Ammon's horn (tissue), 1 donor: ENCODE measurements around the gene CABCOCO1.

Source experiments
- DNase-seq: peaks from one replicate; pipeline ENCODE4 v3.0.0-alpha.2; 2016; ENCODE audit warnings: low spot score

CABCOCO1 gene

DNA sequence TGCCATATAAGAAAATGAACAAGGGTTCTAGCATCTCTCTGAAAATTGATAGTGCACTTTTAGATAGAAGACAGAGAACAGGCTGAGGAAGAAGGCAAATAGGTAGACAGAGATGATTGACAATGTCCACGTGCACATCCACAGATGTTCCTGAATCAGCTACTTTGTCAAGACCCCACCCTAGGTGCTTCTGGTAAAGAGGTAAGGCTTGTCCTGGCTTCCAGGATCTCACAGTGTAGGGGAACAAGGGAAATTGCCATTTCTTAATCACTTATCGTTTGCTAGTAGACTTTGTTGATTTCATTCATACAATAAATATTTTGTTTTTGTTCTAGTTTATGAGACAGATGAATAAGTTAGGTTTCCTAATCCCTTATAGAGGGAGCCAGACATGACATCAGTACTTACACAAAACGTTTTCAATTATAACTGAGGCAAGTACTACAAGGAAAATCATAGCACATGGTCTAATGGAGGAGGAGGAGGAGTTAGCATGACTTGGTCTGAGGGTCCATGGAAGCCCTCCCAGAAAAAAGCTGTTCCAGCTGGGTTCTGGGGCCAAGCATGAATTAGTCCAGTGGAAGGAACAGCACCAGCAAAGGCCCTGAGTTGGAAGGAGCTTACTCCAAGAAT is 122.9 kb downstream of the CABCOCO1 start:
- no peak for DNase-seq

DNA sequence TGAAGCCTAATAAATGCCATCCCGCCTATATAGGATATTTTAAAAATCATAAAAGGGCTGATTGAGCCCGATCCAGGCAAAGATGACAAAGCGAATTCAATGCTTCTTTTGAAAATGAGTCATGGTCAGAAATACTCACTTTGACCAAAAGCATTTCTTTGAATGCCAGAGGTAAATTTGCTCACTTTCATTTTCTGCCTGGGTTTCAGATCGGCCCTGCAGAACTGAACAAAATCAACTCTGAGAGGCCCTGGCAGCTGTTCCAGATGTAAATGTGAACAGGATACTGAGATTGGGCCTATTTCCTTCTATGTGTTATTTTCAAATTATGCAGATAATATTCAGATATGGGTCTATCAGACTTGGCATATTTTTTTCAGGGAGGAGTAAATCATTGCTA is 124.0 kb downstream of the CABCOCO1 start:
- no peak for DNase-seq

DNA sequence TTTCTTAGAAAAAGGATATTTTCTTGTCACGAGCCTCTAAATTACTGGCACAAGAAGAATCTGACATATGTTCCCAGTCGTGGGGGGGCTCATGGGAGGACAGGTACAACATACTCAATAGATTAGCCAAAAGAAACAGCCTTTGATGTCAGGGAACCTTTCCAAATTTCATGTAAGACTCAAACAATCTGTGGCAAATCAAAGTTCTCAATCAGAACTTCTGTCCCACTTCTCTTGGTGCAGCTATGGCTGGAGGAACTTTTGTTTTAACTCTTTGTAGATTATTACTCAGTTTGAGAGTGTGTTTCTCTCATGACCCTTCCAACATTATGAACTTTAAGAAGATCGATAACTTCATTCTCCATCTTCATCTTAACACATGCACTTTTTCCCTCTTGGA is 124.4 kb downstream of the CABCOCO1 start:
- no peak for DNase-seq

DNA sequence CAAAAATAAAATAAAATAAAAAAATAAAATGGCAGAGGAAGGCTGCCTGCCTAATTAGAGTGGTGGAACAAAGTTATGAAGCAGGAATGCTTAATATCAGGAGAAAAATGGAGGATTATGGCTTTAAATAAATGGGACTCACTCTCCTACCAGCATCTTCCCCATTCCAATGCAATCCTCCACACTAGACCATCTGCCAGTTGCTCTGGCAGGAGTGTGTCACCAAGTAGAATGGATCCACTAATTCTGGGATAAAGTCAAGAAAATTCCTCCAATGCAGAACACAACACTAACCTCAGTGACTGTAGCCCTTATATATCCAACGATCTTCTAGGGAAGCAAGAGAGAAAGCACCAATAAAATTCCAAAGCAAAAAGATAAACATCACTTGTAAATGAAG is 126.3 kb downstream of the CABCOCO1 start:
- DNase-seq, result no peak

DNA sequence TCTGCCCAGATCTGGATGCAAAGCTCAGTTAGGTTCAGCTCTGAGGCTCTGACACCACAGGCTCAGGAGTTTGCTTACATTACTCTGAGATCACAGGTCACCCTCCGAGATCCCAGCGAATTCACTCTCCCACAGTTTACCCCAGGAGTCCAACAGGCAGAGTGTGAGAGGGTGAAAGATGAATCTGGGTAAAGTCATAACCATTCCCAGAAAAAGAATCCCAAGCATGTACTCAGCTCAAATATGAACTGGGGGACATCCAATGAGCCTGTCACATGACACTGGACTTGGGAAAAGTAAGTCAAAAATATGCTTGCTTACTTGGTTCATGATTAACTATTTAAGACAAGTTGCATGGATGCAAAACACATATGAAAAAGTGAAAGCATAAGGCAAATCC is 128.5 kb downstream of the CABCOCO1 start:
- no peak for DNase-seq

DNA sequence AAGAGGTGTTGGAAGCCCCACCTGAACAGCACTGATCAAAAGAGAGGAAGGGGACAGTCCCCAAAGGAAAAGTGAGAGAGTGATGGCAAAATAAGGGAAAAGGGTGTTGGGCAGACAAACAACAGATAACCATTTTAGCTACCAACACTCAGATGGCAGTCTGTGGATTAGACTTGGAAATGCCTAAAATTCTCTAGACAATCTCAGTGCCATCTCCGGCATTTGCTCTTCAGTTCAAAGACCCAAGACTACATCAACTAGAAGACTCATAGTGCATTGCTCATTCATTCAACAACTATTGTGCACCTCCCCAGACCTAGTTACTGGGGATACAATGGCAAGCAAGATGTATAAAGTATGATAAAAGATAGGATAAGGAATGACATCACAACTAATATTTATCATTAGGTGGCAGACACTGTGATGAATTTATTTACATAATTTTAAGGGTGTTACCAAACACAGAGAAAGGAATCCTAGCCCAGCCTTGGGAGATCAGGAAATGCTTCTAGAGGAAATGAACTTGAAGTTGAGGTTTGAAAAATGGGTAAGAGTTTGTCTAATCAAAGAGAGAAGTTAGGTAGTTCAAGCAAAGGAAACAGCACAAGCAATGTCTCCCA is 129.5 kb downstream of the CABCOCO1 start:
- no peak for DNase-seq

DNA sequence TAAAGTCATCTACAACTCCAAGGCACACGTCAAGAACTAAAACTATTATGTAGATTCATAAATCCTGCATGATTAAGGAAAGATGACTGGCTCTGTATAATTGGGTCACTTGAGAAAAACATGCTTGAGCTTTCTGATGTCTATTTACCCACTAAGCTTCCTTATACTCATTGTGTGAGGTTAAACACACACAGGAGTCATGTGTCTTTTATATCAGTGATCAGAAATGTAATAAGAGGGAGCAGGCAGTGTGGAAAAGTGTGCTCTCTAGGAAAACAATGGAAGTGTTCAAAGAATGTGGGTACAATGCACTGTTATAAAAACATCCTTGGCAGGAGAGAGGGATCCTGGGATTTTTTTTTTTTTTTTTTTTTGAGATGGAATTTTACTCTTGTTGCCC is 130.2 kb downstream of the CABCOCO1 start:
- no peak for DNase-seq

DNA sequence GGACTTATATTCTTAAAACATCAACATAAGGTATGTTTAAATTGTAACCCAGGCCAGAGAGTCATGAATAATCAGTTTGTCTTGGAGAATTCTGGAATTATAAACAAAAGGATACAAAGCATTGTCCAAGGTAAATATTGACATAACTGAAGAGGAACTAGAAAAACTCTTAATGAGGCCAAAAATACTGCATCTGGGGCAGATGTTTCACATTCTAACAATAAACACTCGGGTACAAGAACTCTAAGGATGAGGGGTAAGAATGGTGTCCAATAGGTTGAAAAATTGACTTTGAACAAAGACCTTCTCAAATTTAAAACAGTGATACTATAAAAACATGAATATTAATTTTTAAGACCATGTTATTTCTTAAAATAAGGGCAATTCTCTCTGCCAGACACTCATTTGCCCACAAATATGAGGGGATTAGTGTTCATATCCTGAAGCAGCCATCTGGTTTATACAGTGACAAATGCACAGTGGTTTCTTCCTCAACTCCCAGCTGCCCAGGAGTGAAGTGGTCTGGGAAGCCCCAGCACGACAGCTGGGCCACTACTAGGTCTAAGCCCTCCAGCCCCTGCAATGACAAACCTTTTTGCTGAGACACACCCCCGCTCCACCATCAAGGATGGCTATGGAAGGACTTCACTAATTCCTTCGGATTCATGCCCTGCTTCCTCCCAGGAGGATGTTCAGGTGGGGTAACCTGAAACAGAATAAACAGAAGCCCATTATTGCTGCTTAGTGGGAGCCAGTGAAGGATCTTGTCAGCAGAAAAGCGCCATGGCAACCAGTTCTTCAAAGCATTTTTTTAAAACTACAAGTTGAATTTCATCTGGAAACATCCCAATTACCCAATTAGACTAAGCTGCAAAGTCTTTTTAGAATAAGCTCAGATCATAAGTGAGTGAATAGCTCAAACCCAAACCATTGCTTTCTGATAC is 131.3 kb downstream of the CABCOCO1 start:
- DNase-seq, result no peak

DNA sequence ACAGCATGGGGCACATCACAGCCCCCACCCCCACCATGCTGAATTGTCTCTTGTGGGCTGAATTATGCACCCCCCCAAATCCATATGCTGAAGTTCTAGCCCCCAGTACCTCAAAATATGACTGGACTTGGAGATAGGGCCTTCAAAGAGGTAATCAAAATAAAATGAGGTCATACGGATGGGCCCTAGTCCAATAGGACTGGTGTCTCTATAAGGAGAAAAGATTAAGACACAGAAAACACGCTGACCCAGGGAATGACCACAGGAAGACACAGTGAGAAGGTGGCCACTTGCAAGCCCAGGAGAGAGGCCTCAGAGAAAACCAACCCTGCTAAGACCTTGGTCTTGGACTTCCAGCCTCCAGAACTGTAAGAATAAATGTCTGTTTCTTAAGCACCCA is 132.4 kb downstream of the CABCOCO1 start:
- DNase-seq, result no peak

DNA sequence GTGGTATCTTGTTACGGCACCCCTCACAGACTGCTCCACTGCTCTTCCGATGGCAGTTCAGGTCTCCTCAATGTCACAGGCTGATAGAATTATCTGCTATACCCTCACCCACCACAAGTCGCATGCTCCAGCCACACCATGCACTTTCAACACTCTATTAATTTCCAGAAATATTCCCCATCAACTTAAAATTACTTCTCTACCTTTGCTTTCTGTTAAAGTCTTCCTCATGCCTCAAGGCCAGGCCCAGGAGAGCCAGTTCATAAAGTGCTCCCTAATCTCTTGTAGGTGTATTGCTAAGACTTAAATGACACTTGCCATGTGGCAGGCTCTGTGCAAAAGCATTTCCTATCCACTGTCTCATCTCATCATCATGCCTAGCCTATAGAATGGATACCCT is 132.8 kb downstream of the CABCOCO1 start:
- DNase-seq, result no peak

DNA sequence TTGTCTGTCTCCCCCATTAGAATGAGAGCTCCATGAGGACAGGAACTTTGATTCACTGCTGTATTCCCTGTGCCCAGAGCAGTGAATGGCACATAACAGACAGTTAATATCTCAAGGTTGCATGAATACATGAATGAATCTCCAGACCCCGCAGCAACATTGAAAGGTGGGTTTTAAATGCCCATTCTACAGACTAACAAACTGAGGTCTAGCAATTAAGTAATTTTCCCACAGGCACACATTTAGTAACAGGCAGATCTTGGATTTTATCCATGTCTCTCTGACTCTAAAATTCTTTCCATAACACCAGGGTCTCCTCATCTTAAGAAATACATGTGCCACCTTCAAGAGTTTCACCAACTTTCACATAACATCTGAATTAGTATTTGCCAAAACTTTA is 134.1 kb downstream of the CABCOCO1 start:
- no peak for DNase-seq

DNA sequence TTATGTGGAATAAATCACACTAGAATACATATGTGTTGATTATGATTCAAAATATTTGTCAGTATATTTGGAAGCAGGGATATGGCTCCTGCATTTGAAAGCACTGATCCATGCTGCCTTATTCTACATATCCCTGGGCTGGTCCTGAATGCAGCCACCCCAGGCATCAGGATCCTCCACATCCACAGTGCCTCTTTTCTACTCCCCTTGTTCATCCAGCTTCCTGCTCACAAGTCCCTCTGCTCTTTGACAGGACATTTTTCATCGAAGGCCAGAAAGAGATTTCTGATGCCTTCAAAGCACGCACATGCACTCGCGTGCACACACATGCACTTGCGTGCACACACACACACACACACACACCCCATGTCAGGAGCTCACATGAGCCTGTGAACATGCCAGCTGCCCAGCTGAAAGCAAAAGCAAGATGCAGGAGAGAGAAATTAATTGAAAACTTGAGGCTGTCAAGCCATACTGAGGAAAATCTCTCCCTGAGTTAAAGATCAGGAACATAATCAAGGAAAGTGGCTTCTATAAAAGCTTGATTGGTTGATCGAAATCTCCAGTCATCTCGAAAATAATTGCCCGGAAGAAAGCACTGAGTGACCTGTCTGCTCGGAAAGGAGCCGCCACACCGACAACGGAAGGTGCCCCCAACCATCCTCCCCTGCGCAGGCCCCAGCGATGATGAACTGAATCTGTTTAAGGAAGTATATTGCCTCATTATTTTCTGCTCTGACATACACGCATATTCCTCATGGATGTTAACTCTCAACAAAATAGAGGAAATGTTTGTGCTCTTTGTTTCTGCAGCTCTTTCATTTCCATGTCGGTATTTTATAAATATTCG is 134.8 kb downstream of the CABCOCO1 start:
- DNase-seq, result no peak

DNA sequence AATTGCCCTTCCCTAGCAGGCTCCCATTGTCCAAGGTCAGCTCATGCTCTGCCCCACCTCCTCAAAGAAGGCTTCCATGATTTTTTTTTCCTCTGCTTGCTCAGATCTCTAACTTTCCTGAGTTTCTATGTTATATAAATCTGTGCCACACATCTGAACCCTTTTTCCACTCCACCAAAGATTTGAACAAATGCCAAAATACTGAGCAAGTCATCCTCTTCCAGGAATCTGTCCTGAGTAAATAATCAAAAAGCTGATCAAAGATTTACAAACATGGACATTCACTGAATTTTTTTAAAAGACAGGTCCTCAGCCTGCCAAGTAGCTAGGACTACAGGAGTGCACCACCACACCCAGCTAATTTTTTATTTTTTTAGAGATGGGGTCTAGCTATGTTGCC is 136.0 kb downstream of the CABCOCO1 start:
- no peak for DNase-seq

DNA sequence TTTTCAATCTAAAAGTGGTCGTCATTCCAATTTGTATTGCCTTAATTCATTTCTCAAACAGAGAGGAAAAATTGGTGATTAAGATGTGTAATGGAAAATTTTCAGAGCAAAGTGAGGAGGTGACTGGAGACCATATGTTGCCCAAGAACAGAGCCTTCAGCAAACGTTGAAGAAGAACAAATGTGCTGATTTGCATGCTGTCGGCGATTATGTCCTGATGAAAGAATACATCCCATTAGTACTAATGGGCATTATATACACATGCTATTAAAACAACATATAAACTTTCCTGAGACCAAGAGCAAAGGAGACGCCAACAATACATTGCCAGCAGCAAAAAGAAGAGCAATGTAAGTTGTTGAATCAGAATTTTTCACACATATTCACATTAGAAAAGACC is 138.8 kb downstream of the CABCOCO1 start:
- DNase-seq, result peak; percentile 23

DNA sequence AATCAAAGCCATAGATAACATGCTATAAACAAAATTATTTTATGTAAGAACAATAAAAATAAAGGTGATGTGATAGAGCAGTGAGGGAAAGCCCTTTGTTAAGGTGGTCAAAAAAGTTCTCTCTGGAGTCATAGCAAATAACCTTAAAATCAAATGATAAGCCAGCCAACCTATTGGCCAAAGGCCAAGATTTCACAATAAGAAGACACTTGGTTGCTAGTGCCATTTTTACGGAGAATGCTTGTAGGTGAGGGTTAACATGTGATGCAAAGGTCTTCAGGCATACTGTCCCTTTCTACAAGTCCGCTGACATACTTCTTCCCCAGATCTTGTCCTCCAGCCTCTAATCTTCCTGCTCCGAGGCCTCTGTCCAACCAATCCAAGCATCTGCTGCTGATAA is 140.5 kb downstream of the CABCOCO1 start:
- no peak for DNase-seq

DNA sequence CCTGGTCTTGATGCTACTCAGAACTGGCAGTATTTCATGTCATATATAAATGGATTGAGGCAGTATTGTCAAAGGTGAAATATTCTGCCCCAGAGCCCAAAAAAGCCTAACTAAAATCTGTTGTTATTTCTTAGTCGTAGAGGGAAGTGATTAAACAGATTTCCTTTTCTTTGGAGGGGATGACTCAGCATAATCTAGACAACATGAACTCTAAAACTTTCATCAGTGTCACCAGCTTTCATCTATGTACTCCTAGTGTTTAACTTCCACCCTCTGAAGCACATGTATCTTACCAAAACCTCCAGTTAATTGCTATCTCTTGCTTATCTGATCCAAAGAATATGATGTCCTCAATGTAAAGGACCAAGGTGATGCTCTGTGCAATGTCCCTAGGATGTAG is 141.7 kb downstream of the CABCOCO1 start:
- DNase-seq, result no peak

DNA sequence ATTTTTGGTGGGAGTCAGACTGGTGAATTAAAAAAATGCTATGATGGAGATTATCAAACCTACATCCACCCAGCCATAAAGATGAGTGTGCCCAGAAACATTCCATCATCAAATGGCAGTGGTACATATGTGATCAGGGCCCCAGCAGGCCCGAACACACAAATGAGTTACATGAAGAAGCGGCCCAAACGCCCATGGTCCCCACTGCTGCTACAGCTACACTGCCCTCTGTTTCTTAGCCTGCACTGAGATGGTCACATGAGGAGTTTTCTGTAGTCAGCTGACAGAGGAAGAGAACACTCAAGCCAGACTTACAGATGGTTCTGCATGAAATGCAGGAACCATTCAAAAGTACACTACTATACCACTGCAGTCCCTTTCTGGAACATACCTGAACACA is 142.4 kb downstream of the CABCOCO1 start:
- no peak for DNase-seq

DNA sequence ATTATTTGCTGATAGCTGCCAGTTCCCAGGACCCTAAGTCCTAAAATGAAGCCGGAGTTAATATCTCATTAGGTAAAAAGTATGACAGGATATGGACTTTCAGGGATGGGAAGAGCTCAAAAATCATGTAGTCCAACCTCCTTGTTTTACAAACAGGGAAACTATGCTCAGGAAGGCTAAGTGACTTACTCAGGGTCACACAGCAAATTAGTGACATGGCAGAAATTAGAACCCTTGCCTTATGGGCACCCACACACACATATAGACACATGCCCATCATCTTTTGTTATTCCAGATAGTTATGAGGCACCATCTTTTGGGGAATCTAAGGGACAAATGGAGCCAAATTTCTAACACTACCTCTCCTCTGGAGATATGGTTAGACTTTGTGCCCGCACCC is 147.5 kb downstream of the CABCOCO1 start:
- no peak for DNase-seq

DNA sequence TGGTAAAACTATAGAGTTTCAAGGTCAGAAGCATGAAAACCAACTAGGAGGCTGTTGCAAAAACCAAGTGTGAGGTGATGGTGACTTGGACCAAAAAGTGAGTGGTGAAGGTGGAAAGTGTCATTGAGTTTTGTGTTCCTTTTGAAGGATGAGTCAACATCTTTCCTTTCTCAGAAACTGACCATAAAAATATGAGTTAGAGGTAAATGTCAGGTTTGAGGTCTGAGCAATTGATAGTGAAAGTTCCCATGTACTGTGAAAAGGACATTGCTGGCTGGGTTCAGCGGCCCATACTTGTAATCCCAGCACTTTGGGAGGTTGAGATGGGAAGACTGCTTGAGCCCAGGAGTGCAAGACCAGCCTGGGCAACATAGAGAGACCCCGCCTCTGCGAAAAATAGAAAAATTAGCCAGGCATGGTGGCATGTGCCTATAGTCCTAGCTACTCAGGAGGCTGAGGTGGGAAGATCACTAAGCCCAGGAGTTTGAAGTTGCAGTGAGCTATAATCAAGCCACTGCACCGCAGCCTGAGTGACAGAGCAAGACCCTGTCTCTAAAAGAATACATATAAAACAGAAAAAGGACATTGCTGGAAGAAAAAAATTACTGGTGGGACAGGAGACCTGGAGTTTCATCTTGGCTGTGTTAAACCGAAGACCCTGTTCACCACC is 149.5 kb downstream of the CABCOCO1 start:
- no peak for DNase-seq

DNA sequence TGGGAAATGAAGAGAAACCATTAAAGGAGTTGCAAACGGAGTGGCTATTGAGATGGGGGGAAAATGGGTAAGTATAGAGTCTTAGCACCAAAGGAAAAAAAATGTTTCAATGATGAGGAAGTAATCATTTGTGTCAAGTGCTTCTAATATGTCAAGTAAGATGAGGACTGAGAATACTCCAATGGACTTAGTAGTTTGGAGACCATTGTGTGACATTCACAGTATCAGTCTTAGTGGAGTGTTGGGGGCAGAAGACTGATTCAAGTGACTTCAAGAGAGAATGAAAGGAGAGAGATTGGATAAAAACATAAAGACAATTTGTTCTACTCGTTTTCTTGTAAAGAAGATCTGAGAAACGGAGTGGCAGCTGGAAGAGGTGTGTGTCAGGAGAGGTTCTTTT is 150.2 kb downstream of the CABCOCO1 start:
- no peak for DNase-seq

DNA sequence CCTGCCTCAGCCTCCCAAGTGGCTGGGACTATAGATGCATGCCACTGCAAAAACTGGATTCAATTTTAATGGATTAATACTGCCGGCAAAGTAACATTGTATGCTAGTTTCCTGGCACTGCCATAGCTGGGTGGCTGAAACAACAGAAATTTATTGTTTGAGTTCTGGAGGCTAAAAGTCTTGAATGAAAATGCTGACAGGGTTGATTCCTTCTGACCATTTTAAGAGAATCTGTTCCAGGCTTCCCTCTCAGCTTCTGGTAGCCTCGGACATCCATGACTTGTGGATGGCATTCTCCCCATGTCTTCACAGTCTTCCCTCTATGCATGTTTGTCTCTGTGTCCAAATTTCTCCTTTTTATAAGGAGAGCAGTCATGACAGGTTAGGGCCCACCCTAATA is 151.4 kb downstream of the CABCOCO1 start:
- no peak for DNase-seq

DNA sequence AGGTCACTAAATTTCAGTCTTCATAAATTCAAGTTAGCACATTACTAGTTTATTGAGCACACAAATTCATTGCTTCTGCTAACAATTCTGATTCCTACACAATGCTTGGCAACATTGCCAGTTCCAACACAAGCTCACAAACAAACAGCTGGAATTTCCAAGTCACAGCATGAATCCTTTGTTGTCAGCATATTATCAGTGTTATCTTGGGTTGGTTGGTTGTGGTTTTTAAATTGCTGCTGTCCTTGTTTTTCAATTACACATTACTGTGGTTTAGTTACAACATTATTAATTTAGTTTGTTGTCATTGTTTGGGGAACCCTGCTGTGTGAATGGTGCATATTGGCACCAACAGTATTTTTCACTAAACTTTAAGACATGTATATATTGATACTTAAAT is 152.8 kb downstream of the CABCOCO1 start:
- DNase-seq, result no peak
